HepG2 (cell line): ENCODE results near the gene PRKCZ. TPM values are rescaled to one million over a fixed set of nuclear protein-coding genes. Genes with fewer than 3 reads are reported as not detected.
A peak's percentile ranks its signal among the peaks of the same experiment; 100 is the strongest.

Experiments
- CCDC6 ChIP-seq: sonication (generic); formaldehyde crosslinking; IDR thresholded peaks from 2 replicates; pipeline ENCODE4 v1.8.1; 2022; ENCODE audit warnings: mild to moderate bottlenecking, missing genetic modification reagents, moderate library complexity
- CREM ChIP-seq, 2 experiments: sonication (generic) in 1 of 2; formaldehyde crosslinking in 1 of 2; IDR thresholded peaks; 2 replicates each; pipeline versions ENCODE4 v1.4.0 to v1.6.1; 2016 to 2020; ENCODE audit warnings: antibody characterized with exemption in 1 of 2, mild to moderate bottlenecking in 1 of 2, missing genetic modification reagents in 1 of 2
- ZFP36L2 ChIP-seq: sonication (generic); formaldehyde crosslinking; IDR thresholded peaks from 2 replicates; pipeline ENCODE4 v1.4.0; 2020; ENCODE audit warnings: missing genetic modification reagents
- ZNF121 ChIP-seq: sonication (generic); formaldehyde crosslinking; IDR thresholded peaks from 2 replicates; pipeline ENCODE4 v1.5.0; 2020; ENCODE audit warnings: mild to moderate bottlenecking, missing genetic modification reagents
- ZNF577 ChIP-seq: sonication (generic); formaldehyde crosslinking; IDR thresholded peaks from 2 replicates; pipeline ENCODE4 v1.4.0; 2020; ENCODE audit warnings: mild to moderate bottlenecking, low read depth, missing genetic modification reagents, borderline replicate concordance
- ZNF598 ChIP-seq: sonication (generic); formaldehyde crosslinking; IDR thresholded peaks from 2 replicates; pipeline ENCODE4 v1.5.1; 2020; ENCODE audit warnings: mild to moderate bottlenecking, missing genetic modification reagents, borderline replicate concordance
- ZNF792 ChIP-seq: IDR thresholded peaks from 2 replicates; pipeline ENCODE4 v1.6.1; 2016
- ZSCAN9 ChIP-seq: IDR thresholded peaks from 2 replicates; pipeline ENCODE4 v1.6.1; 2016; ENCODE audit warnings: borderline replicate concordance
- polyA plus RNA-seq, 8 experiments: library from polyadenylated mRNA; depleted of rRNA in 3 of 8; stranded (reverse) in 7 of 8; unstranded in 1 of 8; fragments of >200 nt; fragmentation: Illumina TruSeq in 4 of 8; extraction: Trizol in 4 of 8; gene quantifications; 2 replicates each; pipeline versions ENCODE4 v1.2.1 to v1.2.3, GENCODE V29; 2011 to 2016; ENCODE audit warnings: low read depth in 4 of 8, missing spikeins in 1 of 8, mixed read lengths in 1 of 8; ENCODE audit not compliant: insufficient read depth in 1 of 8
- total RNA-seq, 5 experiments: library from RNA; depleted of rRNA; stranded (reverse); fragments of >200 nt; fragmentation: Illumina TruSeq; extraction: Trizol; gene quantifications; 2 replicates each; pipeline ENCODE4 v1.2.3, GENCODE V29; 2016; ENCODE audit warnings: low read depth in 1 of 5
- TF ChIP-seq, protein P1 (sequence below): sonication (generic); formaldehyde crosslinking; IDR thresholded peaks from 2 replicates; pipeline ENCODE4 v1.5.0; 2020; ENCODE audit warnings: mild to moderate bottlenecking, missing genetic modification reagents
- TF ChIP-seq, protein P2 (sequence below): sonication (generic); formaldehyde crosslinking; IDR thresholded peaks from 2 replicates; pipeline ENCODE4 v1.4.0; 2020; ENCODE audit warnings: mild to moderate bottlenecking, missing genetic modification reagents, borderline replicate concordance
- TF ChIP-seq, protein P3 (sequence below): fragments of 450-650 bp; IDR thresholded peaks from 2 replicates; pipeline ENCODE4 v1.6.1; 2016
- TF ChIP-seq, protein P4 (sequence below): sonication (generic); formaldehyde crosslinking; IDR thresholded peaks from 2 replicates; pipeline ENCODE4 v1.4.0; 2020; ENCODE audit warnings: missing genetic modification reagents
- TF ChIP-seq, protein P5 (sequence below): sonication (generic); formaldehyde crosslinking; IDR thresholded peaks from 2 replicates; pipeline ENCODE4 v1.4.0; 2020; ENCODE audit warnings: mild to moderate bottlenecking, missing genetic modification reagents, borderline replicate concordance

Gene PRKCZ
- total and polyA plus RNA-seq, 2 of the 13 experiments (the other 11 are each of a cell fraction or from before 2014, with no cell fraction given) = 34.7 to 85.2 TPM

DNA sequence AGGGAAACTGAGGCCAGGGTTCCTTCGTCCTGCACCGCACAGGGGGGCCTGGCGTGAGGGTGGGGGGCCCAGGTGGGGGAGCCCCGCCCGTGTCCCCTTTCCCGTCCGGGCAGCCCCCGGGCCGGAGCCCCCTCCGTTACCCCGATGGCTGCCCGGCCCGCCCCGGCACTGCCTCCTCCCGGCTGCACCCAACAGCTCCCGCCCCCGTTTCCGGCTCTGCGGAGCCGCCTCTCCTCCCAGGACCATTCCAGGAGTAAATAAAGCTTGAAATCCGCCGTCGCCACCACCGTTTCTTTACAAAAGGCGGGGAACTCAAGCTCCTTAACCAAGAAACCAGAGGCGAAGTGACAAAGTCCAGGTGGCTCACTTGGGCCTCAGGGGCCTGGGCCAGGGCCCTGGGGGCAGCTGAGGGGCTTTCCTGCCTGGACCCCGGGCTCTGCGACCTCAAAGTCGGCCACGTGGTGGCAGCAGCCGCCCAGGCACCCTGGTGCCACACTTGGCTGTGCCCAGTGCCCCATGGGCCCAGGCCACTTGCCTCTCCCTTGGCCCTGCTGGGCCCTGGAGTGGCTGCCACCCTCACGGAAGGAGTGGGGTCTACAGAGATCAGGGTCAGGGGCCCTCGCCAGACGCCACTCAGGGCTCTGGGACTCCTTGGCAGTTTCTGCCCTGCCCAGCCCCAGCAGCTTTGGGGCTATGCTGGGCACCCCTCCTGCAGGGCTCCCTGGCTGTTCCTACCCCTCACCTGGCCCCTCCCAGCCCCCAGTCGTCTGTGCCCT is 144.9 kb downstream of the PRKCZ start (continued):
- no peak for TF ChIP-seq CREM (IDR thresholded peaks at IDR 0.05)
- TF ChIP-seq CREM (CRISPR knock-in tag; IDR thresholded peaks at IDR 0.05) = no peak
- 0 out of 2 replicates have a peak, but pooled peaks have one; percentile 28 for TF ChIP-seq ZNF598 (CRISPR knock-in tag)
- no peak for TF ChIP-seq ZNF577 (CRISPR knock-in tag)
- TF ChIP-seq CCDC6 (CRISPR knock-in tag) = no peak
- TF ChIP-seq, protein P1, sequence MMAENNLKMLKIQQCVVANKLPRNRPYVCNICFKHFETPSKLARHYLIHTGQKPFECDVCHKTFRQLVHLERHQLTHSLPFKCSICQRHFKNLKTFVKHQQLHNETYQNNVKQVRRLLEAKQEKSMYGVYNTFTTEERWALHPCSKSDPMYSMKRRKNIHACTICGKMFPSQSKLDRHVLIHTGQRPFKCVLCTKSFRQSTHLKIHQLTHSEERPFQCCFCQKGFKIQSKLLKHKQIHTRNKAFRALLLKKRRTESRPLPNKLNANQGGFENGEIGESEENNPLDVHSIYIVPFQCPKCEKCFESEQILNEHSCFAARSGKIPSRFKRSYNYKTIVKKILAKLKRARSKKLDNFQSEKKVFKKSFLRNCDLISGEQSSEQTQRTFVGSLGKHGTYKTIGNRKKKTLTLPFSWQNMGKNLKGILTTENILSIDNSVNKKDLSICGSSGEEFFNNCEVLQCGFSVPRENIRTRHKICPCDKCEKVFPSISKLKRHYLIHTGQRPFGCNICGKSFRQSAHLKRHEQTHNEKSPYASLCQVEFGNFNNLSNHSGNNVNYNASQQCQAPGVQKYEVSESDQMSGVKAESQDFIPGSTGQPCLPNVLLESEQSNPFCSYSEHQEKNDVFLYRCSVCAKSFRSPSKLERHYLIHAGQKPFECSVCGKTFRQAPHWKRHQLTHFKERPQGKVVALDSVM (CRISPR knock-in tag) = no peak; the same call in 1 of the 2 replicates
- no peak for TF ChIP-seq ZFP36L2 (CRISPR knock-in tag)
- TF ChIP-seq, protein P2, sequence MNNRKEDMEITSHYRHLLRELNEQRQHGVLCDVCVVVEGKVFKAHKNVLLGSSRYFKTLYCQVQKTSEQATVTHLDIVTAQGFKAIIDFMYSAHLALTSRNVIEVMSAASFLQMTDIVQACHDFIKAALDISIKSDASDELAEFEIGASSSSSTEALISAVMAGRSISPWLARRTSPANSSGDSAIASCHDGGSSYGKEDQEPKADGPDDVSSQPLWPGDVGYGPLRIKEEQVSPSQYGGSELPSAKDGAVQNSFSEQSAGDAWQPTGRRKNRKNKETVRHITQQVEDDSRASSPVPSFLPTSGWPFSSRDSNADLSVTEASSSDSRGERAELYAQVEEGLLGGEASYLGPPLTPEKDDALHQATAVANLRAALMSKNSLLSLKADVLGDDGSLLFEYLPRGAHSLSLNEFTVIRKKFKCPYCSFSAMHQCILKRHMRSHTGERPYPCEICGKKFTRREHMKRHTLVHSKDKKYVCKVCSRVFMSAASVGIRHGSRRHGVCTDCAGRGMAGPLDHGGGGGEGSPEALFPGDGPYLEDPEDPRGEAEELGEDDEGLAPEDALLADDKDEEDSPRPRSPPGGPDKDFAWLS (CRISPR knock-in tag) = no peak
- TF ChIP-seq ZNF121 (CRISPR knock-in tag) = no peak
- no peak; the same call in 1 of the 2 replicates for TF ChIP-seq ZSCAN9 (CRISPR knock-in tag)
- TF ChIP-seq, protein P3, sequence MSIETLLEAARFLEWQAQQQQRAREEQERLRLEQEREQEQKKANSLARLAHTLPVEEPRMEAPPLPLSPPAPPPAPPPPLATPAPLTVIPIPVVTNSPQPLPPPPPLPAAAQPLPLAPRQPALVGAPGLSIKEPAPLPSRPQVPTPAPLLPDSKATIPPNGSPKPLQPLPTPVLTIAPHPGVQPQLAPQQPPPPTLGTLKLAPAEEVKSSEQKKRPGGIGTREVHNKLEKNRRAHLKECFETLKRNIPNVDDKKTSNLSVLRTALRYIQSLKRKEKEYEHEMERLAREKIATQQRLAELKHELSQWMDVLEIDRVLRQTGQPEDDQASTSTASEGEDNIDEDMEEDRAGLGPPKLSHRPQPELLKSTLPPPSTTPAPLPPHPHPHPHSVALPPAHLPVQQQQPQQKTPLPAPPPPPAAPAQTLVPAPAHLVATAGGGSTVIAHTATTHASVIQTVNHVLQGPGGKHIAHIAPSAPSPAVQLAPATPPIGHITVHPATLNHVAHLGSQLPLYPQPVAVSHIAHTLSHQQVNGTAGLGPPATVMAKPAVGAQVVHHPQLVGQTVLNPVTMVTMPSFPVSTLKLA = no peak
- TF ChIP-seq, protein P4, sequence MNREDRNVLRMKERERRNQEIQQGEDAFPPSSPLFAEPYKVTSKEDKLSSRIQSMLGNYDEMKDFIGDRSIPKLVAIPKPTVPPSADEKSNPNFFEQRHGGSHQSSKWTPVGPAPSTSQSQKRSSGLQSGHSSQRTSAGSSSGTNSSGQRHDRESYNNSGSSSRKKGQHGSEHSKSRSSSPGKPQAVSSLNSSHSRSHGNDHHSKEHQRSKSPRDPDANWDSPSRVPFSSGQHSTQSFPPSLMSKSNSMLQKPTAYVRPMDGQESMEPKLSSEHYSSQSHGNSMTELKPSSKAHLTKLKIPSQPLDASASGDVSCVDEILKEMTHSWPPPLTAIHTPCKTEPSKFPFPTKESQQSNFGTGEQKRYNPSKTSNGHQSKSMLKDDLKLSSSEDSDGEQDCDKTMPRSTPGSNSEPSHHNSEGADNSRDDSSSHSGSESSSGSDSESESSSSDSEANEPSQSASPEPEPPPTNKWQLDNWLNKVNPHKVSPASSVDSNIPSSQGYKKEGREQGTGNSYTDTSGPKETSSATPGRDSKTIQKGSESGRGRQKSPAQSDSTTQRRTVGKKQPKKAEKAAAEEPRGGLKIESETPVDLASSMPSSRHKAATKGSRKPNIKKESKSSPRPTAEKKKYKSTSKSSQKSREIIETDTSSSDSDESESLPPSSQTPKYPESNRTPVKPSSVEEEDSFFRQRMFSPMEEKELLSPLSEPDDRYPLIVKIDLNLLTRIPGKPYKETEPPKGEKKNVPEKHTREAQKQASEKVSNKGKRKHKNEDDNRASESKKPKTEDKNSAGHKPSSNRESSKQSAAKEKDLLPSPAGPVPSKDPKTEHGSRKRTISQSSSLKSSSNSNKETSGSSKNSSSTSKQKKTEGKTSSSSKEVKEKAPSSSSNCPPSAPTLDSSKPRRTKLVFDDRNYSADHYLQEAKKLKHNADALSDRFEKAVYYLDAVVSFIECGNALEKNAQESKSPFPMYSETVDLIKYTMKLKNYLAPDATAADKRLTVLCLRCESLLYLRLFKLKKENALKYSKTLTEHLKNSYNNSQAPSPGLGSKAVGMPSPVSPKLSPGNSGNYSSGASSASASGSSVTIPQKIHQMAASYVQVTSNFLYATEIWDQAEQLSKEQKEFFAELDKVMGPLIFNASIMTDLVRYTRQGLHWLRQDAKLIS = 0 out of 2 replicates have a peak, but pooled peaks have one; percentile 45
- no peak for TF ChIP-seq ZNF792 (CRISPR knock-in tag)
- TF ChIP-seq, protein P5, sequence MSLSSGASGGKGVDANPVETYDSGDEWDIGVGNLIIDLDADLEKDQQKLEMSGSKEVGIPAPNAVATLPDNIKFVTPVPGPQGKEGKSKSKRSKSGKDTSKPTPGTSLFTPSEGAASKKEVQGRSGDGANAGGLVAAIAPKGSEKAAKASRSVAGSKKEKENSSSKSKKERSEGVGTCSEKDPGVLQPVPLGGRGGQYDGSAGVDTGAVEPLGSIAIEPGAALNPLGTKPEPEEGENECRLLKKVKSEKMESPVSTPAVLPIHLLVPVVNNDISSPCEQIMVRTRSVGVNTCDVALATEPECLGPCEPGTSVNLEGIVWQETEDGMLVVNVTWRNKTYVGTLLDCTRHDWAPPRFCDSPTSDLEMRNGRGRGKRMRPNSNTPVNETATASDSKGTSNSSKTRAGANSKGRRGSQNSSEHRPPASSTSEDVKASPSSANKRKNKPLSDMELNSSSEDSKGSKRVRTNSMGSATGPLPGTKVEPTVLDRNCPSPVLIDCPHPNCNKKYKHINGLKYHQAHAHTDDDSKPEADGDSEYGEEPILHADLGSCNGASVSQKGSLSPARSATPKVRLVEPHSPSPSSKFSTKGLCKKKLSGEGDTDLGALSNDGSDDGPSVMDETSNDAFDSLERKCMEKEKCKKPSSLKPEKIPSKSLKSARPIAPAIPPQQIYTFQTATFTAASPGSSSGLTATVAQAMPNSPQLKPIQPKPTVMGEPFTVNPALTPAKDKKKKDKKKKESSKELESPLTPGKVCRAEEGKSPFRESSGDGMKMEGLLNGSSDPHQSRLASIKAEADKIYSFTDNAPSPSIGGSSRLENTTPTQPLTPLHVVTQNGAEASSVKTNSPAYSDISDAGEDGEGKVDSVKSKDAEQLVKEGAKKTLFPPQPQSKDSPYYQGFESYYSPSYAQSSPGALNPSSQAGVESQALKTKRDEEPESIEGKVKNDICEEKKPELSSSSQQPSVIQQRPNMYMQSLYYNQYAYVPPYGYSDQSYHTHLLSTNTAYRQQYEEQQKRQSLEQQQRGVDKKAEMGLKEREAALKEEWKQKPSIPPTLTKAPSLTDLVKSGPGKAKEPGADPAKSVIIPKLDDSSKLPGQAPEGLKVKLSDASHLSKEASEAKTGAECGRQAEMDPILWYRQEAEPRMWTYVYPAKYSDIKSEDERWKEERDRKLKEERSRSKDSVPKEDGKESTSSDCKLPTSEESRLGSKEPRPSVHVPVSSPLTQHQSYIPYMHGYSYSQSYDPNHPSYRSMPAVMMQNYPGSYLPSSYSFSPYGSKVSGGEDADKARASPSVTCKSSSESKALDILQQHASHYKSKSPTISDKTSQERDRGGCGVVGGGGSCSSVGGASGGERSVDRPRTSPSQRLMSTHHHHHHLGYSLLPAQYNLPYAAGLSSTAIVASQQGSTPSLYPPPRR = 0 out of 2 replicates have a peak, but pooled peaks have one; percentile 23
